Spleen (tissue), 11 donors: ENCODE measurements around the gene OTULIN. TPM values are rescaled to one million over a fixed set of nuclear protein-coding genes. Genes with fewer than 3 reads are reported as not detected.
A peak's percentile ranks its signal among the peaks of the same experiment; 100 is the strongest.

ENCODE experiments used
- DNase-seq: peaks from one replicate; pipeline ENCODE4 v3.0.0-alpha.2; 2020
- H3K27ac ChIP-seq, 8 donors: fragments of 200-600 bp; sonication (generic) in 7 of 8; 1 replicate in 4 of 8; 2 replicates in 4 of 8; pipeline versions ENCODE4 v1.5.0 to v1.8.0; 2016 to 2021; ENCODE audit warnings: inconsistent platforms in 4 of 8, mild to moderate bottlenecking in 4 of 8, moderate library complexity in 1 of 8
- H3K27me3 ChIP-seq, 7 donors: fragments of 200-600 bp; sonication (generic) in 6 of 7; replicated peaks in 1 of 7; 1 replicate in 4 of 7; 2 replicates in 3 of 7; pipeline versions ENCODE4 v1.5.0 to v1.8.0; 2016 to 2021; ENCODE audit warnings: inconsistent platforms in 3 of 7, mild to moderate bottlenecking in 1 of 7
- H3K36me3 ChIP-seq, 6 donors: fragments of 200-600 bp; sonication (generic) in 5 of 6; 1 replicate in 4 of 6; 2 replicates in 2 of 6; pipeline versions ENCODE4 v1.5.0 to v1.8.0; 2016 to 2021; ENCODE audit warnings: inconsistent platforms in 2 of 6
- H3K4me1 ChIP-seq, 6 donors: fragments of 200-600 bp; sonication (generic) in 5 of 6; 1 replicate in 3 of 6; 2 replicates in 3 of 6; pipeline versions ENCODE4 v1.5.0 to v1.8.0; 2016 to 2021; ENCODE audit warnings: inconsistent platforms in 3 of 6
- H3K4me3 ChIP-seq, 8 donors: fragments of 200-600 bp; sonication (generic) in 7 of 8; 1 replicate in 4 of 8; 2 replicates in 4 of 8; pipeline versions ENCODE4 v1.5.0 to v1.8.0; 2016 to 2021; ENCODE audit warnings: inconsistent platforms in 4 of 8, mild to moderate bottlenecking in 4 of 8, moderate library complexity in 2 of 8
- H3K9me3 ChIP-seq, 8 donors: fragments of 200-600 bp; sonication (generic) in 7 of 8; 1 replicate in 4 of 8; 2 replicates in 4 of 8; pipeline versions ENCODE4 v1.5.0 to v1.8.0; 2016 to 2021; ENCODE audit warnings: inconsistent platforms in 4 of 8
- POLR2A ChIP-seq, 3 donors: fragments of 450-650 bp; IDR thresholded peaks; one replicate each; pipeline ENCODE4 v1.5.1; 2017; ENCODE audit warnings: antibody characterized with exemption in 3 of 3, mild to moderate bottlenecking in 1 of 3
- POLR2AphosphoS5 ChIP-seq, 3 donors: sonication (generic); formaldehyde crosslinking; IDR thresholded peaks; one replicate each; pipeline ENCODE4 v1.5.1; 2017; ENCODE audit warnings: antibody characterized with exemption in 3 of 3
- WGBS, 5 donors: extraction: QIAGEN DNeasy Blood & Tissue Kit in 3 of 5; methylation state at CpG; one replicate each; pipeline versions ENCODE4 v1.1.5 to v1.1.7; 2013 to 2018; 5-methylcytosine and 5-hydroxymethylcytosine counted together
- intact Hi-C: fragments of 100-400 bp; cut with DNase I; formaldehyde crosslinking; loops from one replicate; pipeline ENCODE4 v1.15.0; 2023; ENCODE audit warnings: low total_unique reads
- polyA plus RNA-seq, 3 donors: library from polyadenylated mRNA; stranded (reverse); fragments of 200-250 nt; gene quantifications; one replicate each; pipeline ENCODE4 v1.2.1, GENCODE V29; 2013
- total RNA-seq, 7 donors: library from RNA; depleted of rRNA in 3 of 7; stranded (reverse); fragments of >200 nt in 3 of 7; fragmentation: NEBNext Ultra II Directional in 4 of 7; extraction: Animal tissue kit (Norgen Biotek cat#: 25700) in 4 of 7; gene quantifications; one replicate each; pipeline versions ENCODE4 v1.1.0 to v1.2.1, GENCODE V29; 2016 to 2021
- TF ChIP-seq, protein P1 (sequence below), 11 experiments: fragments of 200-600 bp in 7 of 11; fragments of 450-650 bp in 4 of 11; sonication (generic) in 4 of 11; IDR thresholded peaks in 8 of 11; conservative IDR thresholded peaks in 3 of 11; 1 replicate in 7 of 11; 2 replicates in 4 of 11; pipeline versions ENCODE4 v1.4.0 to v1.8.0; 2016 to 2021; ENCODE audit warnings: antibody characterized with exemption in 11 of 11, inconsistent platforms in 4 of 11, mild to moderate bottlenecking in 1 of 11
- donor health status: healthy with polysubstance abuse.
- donor health status: DM: no; HTN: no; CAD: no; lungs with moderate emphysema.
- donor health status: DM: no; HTN: no; CAD: no.
- donor health status: Bipolar disorder and iron deficiency.
- donor health status: healthy.
- donor health status: DM: no; HTN: no; CAD: no.
- donor health status: DM: yes; HTN: yes; CAD: no.

OTULIN gene
- total and polyA plus RNA-seq, 10 donors, result 2.7 to 53.7 (median 35.9) TPM

DNA sequence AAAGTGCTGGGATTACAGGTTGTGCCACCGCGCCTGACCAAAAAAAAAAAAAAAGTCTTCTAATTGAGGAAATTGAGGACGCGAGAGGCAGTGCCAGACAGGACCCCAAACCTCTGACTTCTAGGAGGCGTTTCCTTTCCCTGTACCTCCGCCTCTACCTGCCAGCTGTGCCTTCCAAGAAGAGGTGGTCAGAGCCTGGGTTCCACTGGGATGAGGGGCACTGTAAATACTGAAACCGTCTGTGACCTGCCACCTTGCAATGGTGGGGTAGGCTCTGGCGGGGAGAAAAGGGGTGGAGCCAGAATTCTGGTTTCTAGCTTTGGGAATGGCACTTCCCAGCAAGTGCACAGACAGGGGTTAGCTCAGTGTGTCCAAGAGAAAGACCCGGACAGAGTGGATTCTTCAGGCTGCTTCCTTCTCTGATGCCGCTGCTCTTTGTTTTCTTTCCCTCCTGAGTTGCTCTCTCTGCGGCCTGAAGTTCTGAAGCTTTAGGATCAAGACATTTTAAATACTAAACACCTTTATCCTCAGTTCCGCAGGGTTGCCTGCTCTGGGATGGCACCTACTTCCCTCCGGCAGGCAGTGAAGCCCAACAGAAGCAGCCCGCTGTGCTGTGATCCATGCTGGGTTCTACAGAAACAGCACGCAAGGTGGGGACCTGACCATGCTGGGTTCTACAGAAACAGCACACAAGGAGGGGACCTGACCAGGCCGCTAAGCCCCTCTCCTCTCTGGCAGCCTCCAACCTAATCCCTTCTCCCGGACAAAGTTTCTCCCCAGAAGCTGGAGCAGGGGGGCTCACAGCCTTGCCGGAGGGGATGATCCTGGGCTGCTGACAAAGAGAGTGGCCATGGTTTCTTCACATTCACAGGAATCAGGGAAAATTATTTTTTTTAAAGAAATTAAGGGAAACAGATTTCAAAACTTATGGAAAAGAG is 65.2 kb downstream of the OTULIN start:
- peaks cover 0 to 11% (median 3%) of the 10 kb centered on the region in 6 donors for H3K4me1 ChIP-seq

DNA sequence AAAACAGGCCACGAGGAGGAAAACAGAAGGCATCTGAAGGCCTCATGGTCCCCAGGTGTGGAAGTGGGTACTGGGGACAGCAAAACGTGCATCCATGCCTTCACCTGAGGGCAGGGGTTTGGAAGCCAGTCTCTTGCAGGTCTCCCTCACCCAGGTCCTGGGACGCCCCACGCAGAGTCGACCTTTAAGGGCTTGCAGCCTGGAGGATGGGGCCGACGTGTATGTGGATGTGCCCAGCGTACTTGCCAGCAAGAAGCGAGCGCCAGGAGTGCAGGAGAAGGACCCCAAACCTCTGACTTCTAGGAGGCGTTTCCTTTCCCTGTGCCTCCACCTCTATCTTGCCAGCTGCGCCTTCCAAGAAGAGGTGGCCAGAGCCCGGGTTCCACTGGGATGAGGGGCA is 65.9 kb downstream of the OTULIN start:
- no peak overlapping the region for H3K27ac ChIP-seq
- 93 to 96% (median 94%) methylated on average over 11 to 13 of the region's 13 CpGs for whole genome bisulfite sequencing, 5 donors
- no peak for DNase-seq
- no peak overlapping the region for H3K4me3 ChIP-seq
- no peaks in the 10 kb centered on the region for H3K9me3 ChIP-seq
- no peaks in the 10 kb centered on the region for H3K27me3 ChIP-seq
- peaks cover 0 to 8% (median 3%) of the 10 kb centered on the region in 6 donors for H3K4me1 ChIP-seq
- H3K36me3 ChIP-seq, result peaks cover 0 to 57% (median 2%) of the 10 kb centered on the region in 6 donors
- intact Hi-C loops, result no loop called here
- TF ChIP-seq, protein P1, sequence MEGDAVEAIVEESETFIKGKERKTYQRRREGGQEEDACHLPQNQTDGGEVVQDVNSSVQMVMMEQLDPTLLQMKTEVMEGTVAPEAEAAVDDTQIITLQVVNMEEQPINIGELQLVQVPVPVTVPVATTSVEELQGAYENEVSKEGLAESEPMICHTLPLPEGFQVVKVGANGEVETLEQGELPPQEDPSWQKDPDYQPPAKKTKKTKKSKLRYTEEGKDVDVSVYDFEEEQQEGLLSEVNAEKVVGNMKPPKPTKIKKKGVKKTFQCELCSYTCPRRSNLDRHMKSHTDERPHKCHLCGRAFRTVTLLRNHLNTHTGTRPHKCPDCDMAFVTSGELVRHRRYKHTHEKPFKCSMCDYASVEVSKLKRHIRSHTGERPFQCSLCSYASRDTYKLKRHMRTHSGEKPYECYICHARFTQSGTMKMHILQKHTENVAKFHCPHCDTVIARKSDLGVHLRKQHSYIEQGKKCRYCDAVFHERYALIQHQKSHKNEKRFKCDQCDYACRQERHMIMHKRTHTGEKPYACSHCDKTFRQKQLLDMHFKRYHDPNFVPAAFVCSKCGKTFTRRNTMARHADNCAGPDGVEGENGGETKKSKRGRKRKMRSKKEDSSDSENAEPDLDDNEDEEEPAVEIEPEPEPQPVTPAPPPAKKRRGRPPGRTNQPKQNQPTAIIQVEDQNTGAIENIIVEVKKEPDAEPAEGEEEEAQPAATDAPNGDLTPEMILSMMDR (IDR thresholded peaks at IDR 0.05 in 8 of 11, conservative IDR thresholded peaks at IDR 0.05 in 3 of 11), result no peak
- TF ChIP-seq POLR2AphosphoS5 (IDR thresholded peaks at IDR 0.05) (no peak), POLR2A (IDR thresholded peaks at IDR 0.05) (no peak)

More for the DNA sequence above, 65.2 kb downstream of the OTULIN start:
- 93 to 95% (median 94%) methylated on average over 18 of the region's 18 CpGs for WGBS, 5 donors
- H3K27ac ChIP-seq, result no peak overlapping the region
- no peak for DNase-seq
- no peak for TF ChIP-seq POLR2A (IDR thresholded peaks at IDR 0.05)
- TF ChIP-seq POLR2AphosphoS5 (IDR thresholded peaks at IDR 0.05), result no peak
- TF ChIP-seq, protein P1 (IDR thresholded peaks at IDR 0.05 in 8 of 11, conservative IDR thresholded peaks at IDR 0.05 in 3 of 11), result no peak
- no peaks in the 10 kb centered on the region for H3K9me3 ChIP-seq
- peaks cover 0 to 57% (median 2%) of the 10 kb centered on the region in 6 donors for H3K36me3 ChIP-seq
- intact Hi-C loops, result loop anchor here (10.0 kb wide), 1 partner anchor 145 kb away; the partner anchor contains the start of gene ANKH
- H3K4me3 ChIP-seq, result no peak overlapping the region
- H3K27me3 ChIP-seq, result no peaks in the 10 kb centered on the region

DNA sequence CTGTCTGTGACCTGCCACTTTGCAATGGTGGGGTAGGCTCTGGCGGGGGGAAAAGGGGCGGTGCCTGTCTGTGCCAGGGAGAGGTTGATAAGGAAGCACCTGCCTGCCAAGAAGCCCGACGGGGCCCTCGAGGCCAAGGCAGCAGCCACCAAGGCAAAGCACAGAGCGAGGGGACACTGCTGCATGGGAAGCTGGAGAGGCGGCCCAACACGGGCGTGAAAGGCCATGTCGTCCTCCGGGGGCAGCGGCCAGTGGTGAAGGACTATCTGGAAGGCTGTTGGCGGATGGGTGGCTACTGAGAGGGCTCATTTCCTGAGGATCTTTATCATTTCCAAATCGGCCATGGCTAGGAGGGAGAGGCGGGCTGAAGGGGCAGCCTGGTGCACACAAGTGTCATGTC is 66.4 kb downstream of the OTULIN start:
- no peak for DNase-seq
- Histone ChIP-seq H3K27ac (no peak overlapping the region), H3K36me3 (peaks cover 0 to 58% (median 2%) of the 10 kb centered on the region in 6 donors), H3K27me3 (no peaks in the 10 kb centered on the region), H3K4me3 (no peak overlapping the region), H3K4me1 (peaks cover 0 to 8% (median 3%) of the 10 kb centered on the region in 6 donors), H3K9me3 (no peaks in the 10 kb centered on the region)
- 67 to 81% (median 73%) methylated on average over 15 of the region's 15 CpGs for WGBS, 5 donors
- intact Hi-C loops, result no loop called here
- TF ChIP-seq POLR2A (IDR thresholded peaks at IDR 0.05) (no peak), POLR2AphosphoS5 (IDR thresholded peaks at IDR 0.05) (peak in 1 of 3 donors; percentile 16)

DNA sequence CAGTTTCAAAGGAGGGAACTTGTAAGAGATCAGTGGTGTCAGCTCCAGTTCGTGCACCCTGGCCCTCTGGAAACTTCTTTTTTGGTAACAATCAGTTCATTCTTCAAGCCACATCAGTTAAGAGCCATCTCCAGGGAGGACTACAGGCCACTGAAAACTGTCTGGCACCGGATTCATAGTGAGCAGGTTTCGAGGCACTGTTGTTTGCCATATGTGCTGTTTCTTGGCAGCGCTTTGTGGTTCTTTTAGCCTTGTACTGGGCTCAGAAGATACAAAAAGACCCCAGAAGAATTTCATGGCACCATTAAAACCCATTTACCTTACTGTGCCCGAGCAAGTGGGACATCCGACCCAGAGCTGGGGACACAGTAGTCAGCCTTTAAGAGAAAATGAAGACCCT is 68.5 kb downstream of the OTULIN start:
- intact Hi-C loops, result no loop called here
- peaks cover 0 to 75% (median 2%) of the 10 kb centered on the region in 6 donors for H3K36me3 ChIP-seq
- 86 to 97% (median 96%) methylated on average over 6 of the region's 6 CpGs for WGBS, 5 donors
- TF ChIP-seq POLR2AphosphoS5 (IDR thresholded peaks at IDR 0.05) (no peak), POLR2A (IDR thresholded peaks at IDR 0.05) (no peak)
- TF ChIP-seq, protein P1 (IDR thresholded peaks at IDR 0.05 in 8 of 11, conservative IDR thresholded peaks at IDR 0.05 in 3 of 11), result no peak
- no peak for DNase-seq
- H3K27me3 ChIP-seq, result no peaks in the 10 kb centered on the region
- H3K4me3 ChIP-seq, result no peak overlapping the region
- no peaks in the 10 kb centered on the region for H3K4me1 ChIP-seq
- H3K9me3 ChIP-seq, result no peaks in the 10 kb centered on the region
- H3K27ac ChIP-seq, result no peak overlapping the region
